ENCODE results near the gene ACACA.

ACACA gene

GRCh38 chr17:37294888-37295287 is 111.7 kb downstream of the ACACA start:
- H3K4me3 ChIP-seq (ENCODE audit: low read depth, low read length) = no peak overlapping the region
- TF ChIP-seq CTCF (IDR thresholded peaks at IDR 0.05; ENCODE audit: insufficient read depth, low read depth, low read length, missing control alignments) = no peak
- no peak for DNase-seq (ENCODE audit: low read depth)

GRCh38 chr17:37293770-37294169 is 112.9 kb downstream of the ACACA start:
- H3K4me3 ChIP-seq (ENCODE audit: low read depth, low read length) = no peak overlapping the region
- no peak for TF ChIP-seq CTCF (IDR thresholded peaks at IDR 0.05; ENCODE audit: insufficient read depth, low read depth, low read length, missing control alignments)
- DNase-seq (ENCODE audit: low read depth) = no peak

- DNase-seq (ENCODE audit: low read depth) = peak; percentile 28
- TF ChIP-seq CTCF (IDR thresholded peaks at IDR 0.05; ENCODE audit: insufficient read depth, low read depth, low read length, missing control alignments) = no peak
Measured at GRCh38 chr17:37292429-37293139, 114.1 kb downstream of the ACACA start.

GRCh38 chr17:37291351-37291750 is 115.3 kb downstream of the ACACA start:
- H3K4me3 ChIP-seq (ENCODE audit: low read depth, low read length) = no peak overlapping the region
- no peak for TF ChIP-seq CTCF (IDR thresholded peaks at IDR 0.05; ENCODE audit: insufficient read depth, low read depth, low read length, missing control alignments)
- no peak for DNase-seq (ENCODE audit: low read depth)

More at GRCh38 chr17:37292429-37293139, 114.1 kb downstream of the ACACA start:
- no peak overlapping the region for H3K4me3 ChIP-seq (ENCODE audit: low read depth, low read length)

- TF ChIP-seq CTCF (IDR thresholded peaks at IDR 0.05; ENCODE audit: insufficient read depth, low read depth, low read length, missing control alignments) = no peak
- no peak for DNase-seq (ENCODE audit: low read depth)
- no peak overlapping the region for H3K4me3 ChIP-seq (ENCODE audit: low read depth, low read length)
Measured at GRCh38 chr17:37286430-37286829, 120.2 kb downstream of the ACACA start.

- DNase-seq (ENCODE audit: low read depth) = no peak
- H3K4me3 ChIP-seq (ENCODE audit: low read depth, low read length) = no peak overlapping the region
- no peak for TF ChIP-seq CTCF (IDR thresholded peaks at IDR 0.05; ENCODE audit: insufficient read depth, low read depth, low read length, missing control alignments)
Measured at GRCh38 chr17:37284191-37284590, 122.4 kb downstream of the ACACA start.

GRCh38 chr17:37283414-37283961 is 123.1 kb downstream of the ACACA start:
- H3K4me3 ChIP-seq (ENCODE audit: low read depth, low read length) = no peak overlapping the region
- no peak for DNase-seq (ENCODE audit: low read depth)
- TF ChIP-seq CTCF (IDR thresholded peaks at IDR 0.05; ENCODE audit: insufficient read depth, low read depth, low read length, missing control alignments) = no peak
